Erythroblast (primary cell): ENCODE measurements around the gene EYA2.

ENCODE experiments used
- GATA1 ChIP-seq: IDR thresholded peaks from 2 replicates; pipeline ENCODE4 v1.6.1; 2011; ENCODE audit warnings: low read depth, mild to moderate bottlenecking, control low read depth, low read length, moderate library complexity
- POLR2A ChIP-seq: IDR thresholded peaks from 2 replicates; pipeline ENCODE4 v1.6.1; 2011; ENCODE audit warnings: mild to moderate bottlenecking, low read length

DNA sequence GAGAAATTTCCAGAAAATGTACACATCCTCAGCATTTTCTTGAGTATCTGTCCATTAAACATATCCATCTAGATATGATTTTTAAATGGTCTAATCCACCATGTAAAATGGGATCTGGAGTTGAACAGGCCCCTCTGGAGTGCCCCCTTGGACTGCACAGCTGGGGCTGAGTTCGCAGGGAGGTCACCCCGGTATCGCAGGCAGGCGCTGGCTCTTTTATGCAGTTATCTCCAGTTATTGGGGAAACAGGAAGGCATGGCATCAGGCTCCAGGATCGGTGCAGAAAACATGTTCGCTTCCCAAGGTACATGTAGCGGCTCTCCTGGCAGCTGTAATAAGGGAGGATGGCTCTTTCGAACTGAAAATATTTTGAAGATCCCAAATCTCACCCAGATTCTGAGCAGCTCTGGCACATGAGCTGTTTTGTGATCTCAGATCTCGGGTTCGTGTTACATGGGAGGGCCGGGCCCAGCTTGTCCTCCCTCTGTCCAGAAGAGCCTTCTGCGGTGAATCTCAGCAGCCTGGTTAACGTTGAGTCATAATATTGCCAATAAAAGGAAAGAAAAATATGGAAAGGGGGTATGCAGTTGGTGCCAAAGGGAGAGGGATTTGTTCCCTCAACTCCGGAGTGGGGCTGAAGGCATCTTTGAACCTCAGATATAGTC is 167.7 kb downstream of the EYA2 start:
- TF ChIP-seq POLR2A (no peak), GATA1 (no peak)
